HPDE6-E6E7 (cell line): ENCODE data around the gene RMND5B.
"Not testable (repeated sequence)": the region's sequence is repeated elsewhere in the genome, so short reads cannot be mapped to it uniquely, and the experiment has no call there.

Source experiments
- DNase-seq: peaks from one replicate; pipeline ENCODE4 v3.0.0; 2011; ENCODE audit warnings: missing footprints; ENCODE audit errors: extremely low spot score

Gene RMND5B

DNA sequence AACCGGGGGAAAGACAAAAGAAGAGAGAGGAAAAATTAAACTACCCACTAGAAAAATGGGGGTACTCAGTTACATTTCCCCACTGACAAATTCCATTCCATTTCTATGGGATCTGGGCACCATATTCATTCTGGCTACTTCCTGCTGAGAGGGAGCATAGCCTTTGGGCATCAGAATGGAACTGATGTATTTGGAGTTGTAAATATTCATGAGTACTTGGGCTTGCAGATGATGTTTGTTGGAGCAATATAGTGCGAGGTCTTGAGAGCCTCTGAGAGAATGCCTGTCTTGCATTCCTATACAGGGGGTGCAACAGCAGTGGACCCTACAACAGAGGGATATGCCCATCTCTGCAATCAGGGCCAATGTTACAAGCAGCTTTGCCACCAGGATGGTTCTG lies 39.6 kb downstream of the RMND5B start:
- no peak for DNase-seq

- no peak for DNase-seq
These were observed 43.6 kb downstream of the RMND5B start for GRCh38 chr5:178174456-178174855.

DNA sequence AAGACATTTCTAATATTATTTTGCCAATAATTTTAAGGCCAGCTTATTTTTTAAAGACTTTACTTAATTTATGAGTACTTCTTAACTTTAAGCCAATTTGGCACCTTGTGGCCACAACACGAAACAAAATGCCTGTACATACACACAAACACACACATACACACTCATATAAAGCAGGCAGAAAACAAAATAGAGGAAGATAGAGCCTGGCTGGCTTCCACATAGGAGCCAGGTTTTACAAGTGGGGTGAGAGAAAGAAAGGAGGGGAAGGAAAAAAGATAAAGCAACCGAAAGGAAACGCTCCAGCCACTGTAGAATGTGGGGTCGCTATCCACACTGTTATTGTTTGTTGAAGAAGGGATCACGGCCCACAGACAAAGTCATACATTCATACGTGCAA lies 46.0 kb downstream of the RMND5B start:
- DNase-seq: no peak

GRCh38 chr5:178177569-178177968 lies 46.8 kb downstream of the RMND5B start:
- DNase-seq: no peak

GRCh38 chr5:178180141-178180863 lies 49.5 kb downstream of the RMND5B start:
- no peak for DNase-seq

- DNase-seq: no peak
These were observed 51.5 kb downstream of the RMND5B start for GRCh38 chr5:178182158-178182876.

GRCh38 chr5:178186427-178186826 lies 55.6 kb downstream of the RMND5B start:
- DNase-seq: no peak

- DNase-seq: no peak
These were observed 56.2 kb downstream of the RMND5B start, which contains the start of gene GMCL2 for GRCh38 chr5:178187014-178187413. Gene GMCL2, minus strand, starts transcription at chr5:178187371. Its CDS starts 72 bp downstream, at chr5:178187299.

GRCh38 chr5:178189433-178189832 lies 58.6 kb downstream of the RMND5B start:
- no peak for DNase-seq

GRCh38 chr5:178191661-178192060 lies 60.8 kb downstream of the RMND5B start:
- DNase-seq: no peak

DNA sequence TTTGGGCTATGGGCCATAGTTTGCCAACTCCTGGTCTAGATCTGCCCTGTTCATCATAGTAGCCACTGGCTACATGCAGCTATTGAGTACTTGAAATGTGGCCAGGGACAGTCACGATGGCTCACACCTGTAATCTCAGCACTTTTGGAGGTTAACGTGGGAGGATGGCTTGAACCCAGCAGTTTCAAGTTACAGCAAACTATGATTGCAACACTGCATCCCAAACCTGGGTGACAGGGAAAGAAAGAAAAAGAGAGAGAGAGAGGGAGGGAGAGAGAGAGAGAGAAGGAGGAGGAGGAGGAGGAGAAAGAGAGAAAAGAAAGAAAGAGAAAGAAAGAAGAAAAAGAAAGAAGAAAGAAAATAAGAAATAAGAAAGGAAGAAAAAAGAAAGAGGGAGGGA lies 61.4 kb downstream of the RMND5B start:
- no peak for DNase-seq

DNA sequence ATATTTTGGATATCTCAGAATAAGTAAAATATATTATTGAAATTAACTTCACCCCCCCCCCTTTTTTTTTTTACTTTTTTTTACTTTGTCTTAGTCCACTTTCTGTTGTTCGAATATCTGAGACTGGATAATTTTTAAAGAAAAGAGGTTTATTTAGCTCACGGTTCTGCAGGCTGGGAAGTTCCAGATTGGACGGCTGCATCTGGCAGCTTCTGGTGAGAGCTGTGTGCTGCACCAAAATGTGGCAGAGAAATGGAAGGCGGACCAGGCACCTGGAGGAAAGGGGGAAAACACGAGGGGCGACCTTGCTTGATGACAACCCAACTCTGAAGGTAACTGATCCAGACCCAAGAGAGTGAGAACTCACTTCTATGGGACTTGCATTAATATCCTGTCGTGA lies 62.0 kb downstream of the RMND5B start:
- DNase-seq: no peak

DNA sequence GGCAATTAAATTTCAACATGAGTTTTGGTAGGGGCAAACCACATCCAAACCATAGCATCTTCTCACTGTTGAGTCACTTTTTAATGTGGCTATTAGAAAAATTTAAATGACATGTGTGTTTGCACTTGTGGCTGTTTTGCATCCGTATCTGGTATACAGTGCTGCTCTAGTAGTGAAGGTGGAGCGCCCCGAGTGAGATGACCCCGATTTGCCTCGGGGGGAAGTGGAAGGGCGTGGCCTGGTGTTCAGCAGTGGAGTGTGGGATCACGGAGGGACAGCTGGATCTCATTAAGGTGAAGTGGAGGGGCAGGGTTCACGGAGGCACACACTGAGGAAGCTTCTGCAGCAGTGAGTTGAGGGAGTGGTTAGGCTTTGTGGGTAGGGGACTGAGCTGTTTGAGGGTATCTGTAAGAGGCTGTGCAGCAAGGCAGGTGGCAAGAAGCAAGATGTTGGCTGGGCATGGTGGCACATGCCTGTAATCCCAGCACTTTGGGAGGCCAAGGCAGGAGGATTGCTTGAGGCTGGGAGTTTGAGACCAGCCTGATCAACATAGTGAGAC lies 62.5 kb downstream of the RMND5B start:
- DNase-seq: no peak

GRCh38 chr5:178194026-178194425 lies 63.2 kb downstream of the RMND5B start:
- no peak for DNase-seq

GRCh38 chr5:178196281-178196812 lies 65.5 kb downstream of the RMND5B start:
- DNase-seq: no peak

GRCh38 chr5:178196986-178197385 lies 66.2 kb downstream of the RMND5B start:
- no peak for DNase-seq

- DNase-seq: not testable (repeated sequence)
These were observed 67.3 kb downstream of the RMND5B start for GRCh38 chr5:178198151-178198550.

DNA sequence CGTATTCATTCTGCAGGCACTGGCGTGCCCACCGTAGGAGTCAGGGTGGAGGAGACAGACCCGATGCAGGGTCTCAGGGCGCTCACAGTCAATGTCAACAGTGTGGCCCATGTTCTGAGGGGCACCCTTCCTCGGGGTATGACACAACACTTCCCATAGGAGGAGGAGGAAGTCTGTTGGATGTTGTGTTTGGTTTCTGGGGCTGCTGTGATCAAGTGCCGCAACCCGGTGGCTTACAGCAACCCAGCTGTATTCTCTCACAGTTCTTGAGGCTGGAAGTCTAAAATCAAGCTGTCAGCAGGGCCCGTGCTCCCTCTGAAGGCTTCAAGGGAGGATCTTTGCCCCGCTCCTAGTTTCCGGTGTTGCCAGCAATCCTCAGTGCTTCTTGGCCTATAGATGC lies 67.9 kb downstream of the RMND5B start:
- no peak for DNase-seq

- peak; percentile 71 for DNase-seq
These were observed 69.0 kb downstream of the RMND5B start for GRCh38 chr5:178199581-178200434.
